GM23338 (cell line): ENCODE results near the gene NAE1. TPM values are rescaled to one million over a fixed set of nuclear protein-coding genes. Genes with fewer than 3 reads are reported as not detected.

Experiments used
- ATAC-seq: fragments of 200-7000 bp; cut with Tn5 transposase; 3 replicates; pipeline ENCODE4 v1.9.1; 2020
- DNase-seq: peaks from one replicate; pipeline ENCODE4 v3.0.0-alpha.2; 2015; ENCODE audit warnings: low spot score
- H2AFZ ChIP-seq: fragments of 200-600 bp; sonication (generic); 2 replicates; pipeline ENCODE4 v1.8.0; 2016; ENCODE audit warnings: antibody characterized with exemption, mild to moderate bottlenecking, moderate library complexity
- H3F3A ChIP-seq: fragments of 200-600 bp; sonication (generic); replicated peaks from 2 replicates; pipeline ENCODE4 v1.8.0; 2017; ENCODE audit warnings: antibody characterized with exemption, mixed run types, low read depth
- H3K27ac ChIP-seq: fragments of 200-600 bp; sonication (generic); 2 replicates; pipeline ENCODE4 v1.6.1; 2016; ENCODE audit warnings: low read depth
- H3K27me3 ChIP-seq: fragments of 200-600 bp; sonication (generic); 2 replicates; pipeline ENCODE4 v1.8.0; 2016; ENCODE audit warnings: mild to moderate bottlenecking, mixed run types, moderate library complexity; ENCODE audit not compliant: insufficient read depth
- H3K36me3 ChIP-seq: fragments of 200-600 bp; sonication (generic); 2 replicates; pipeline ENCODE4 v1.8.0; 2016; ENCODE audit warnings: mild to moderate bottlenecking; ENCODE audit not compliant: insufficient read depth
- H3K4me1 ChIP-seq: fragments of 200-600 bp; sonication (generic); 2 replicates; pipeline ENCODE4 v1.8.0; 2016; ENCODE audit warnings: mild to moderate bottlenecking, moderate library complexity; ENCODE audit not compliant: insufficient read depth
- H3K4me2 ChIP-seq: fragments of 200-600 bp; sonication (generic); 2 replicates; pipeline ENCODE4 v1.7.1; 2017; ENCODE audit warnings: mixed run types
- H3K4me3 ChIP-seq: fragments of 200-600 bp; sonication (generic); 2 replicates; pipeline ENCODE4 v1.6.1; 2016; ENCODE audit warnings: mixed run types
- H3K79me2 ChIP-seq: fragments of 200-600 bp; sonication (generic); replicated peaks from 2 replicates; pipeline ENCODE4 v1.8.0; 2017; ENCODE audit warnings: mild to moderate bottlenecking; ENCODE audit not compliant: insufficient read depth
- H3K9me2 ChIP-seq: fragments of 200-600 bp; sonication (generic); 2 replicates; pipeline ENCODE4 v1.8.0; 2017; ENCODE audit not compliant: insufficient read depth
- H4K20me1 ChIP-seq: fragments of 200-600 bp; sonication (generic); replicated peaks from 2 replicates; pipeline ENCODE4 v1.8.0; 2017; ENCODE audit warnings: mild to moderate bottlenecking; ENCODE audit not compliant: insufficient read depth
- H3K27ac Mint-ChIP-seq: 2 replicates; pipeline ENCODE4 v1.8.0; 2020; ENCODE audit warnings: inconsistent platforms, mild to moderate bottlenecking, moderate library complexity, mixed read lengths
- H3K27me3 Mint-ChIP-seq: 3 replicates; pipeline ENCODE4 v1.8.0; 2022; ENCODE audit warnings: low read depth, mild to moderate bottlenecking, moderate library complexity, mixed read lengths, inconsistent platforms; ENCODE audit not compliant: insufficient read depth, poor library complexity
- H3K36me3 Mint-ChIP-seq: 3 replicates; pipeline ENCODE4 v1.8.0; 2021; ENCODE audit warnings: low read depth, mild to moderate bottlenecking, inconsistent platforms, moderate library complexity, mixed read lengths
- H3K4me1 Mint-ChIP-seq: 3 replicates; pipeline ENCODE4 v1.8.0; 2020; ENCODE audit warnings: mild to moderate bottlenecking, inconsistent platforms, mixed read lengths
- H3K4me3 Mint-ChIP-seq: 3 replicates; pipeline ENCODE4 v1.8.0; 2021; ENCODE audit warnings: moderate library complexity, mild to moderate bottlenecking, inconsistent platforms, mixed read lengths
- H3K9me3 Mint-ChIP-seq: 3 replicates; pipeline ENCODE4 v1.8.0; 2020; ENCODE audit warnings: moderate library complexity, mild to moderate bottlenecking, inconsistent platforms, mixed read lengths
- CREB1 ChIP-seq: fragments of 250-450 bp; sonication (Bioruptor Pico); IDR thresholded peaks from 2 replicates; pipeline ENCODE4 v1.5.0; 2020; ENCODE audit warnings: low read depth, mild to moderate bottlenecking, moderate library complexity
- EZH2 ChIP-seq: fragments of 200-600 bp; sonication (generic); IDR thresholded peaks from one replicate; pipeline ENCODE4 v1.8.0; 2017; ENCODE audit warnings: antibody characterized with exemption, mild to moderate bottlenecking, low read depth; ENCODE audit not compliant: unreplicated experiment
- EZH2phosphoT487 ChIP-seq: fragments of 200-600 bp; sonication (generic); IDR thresholded peaks from one replicate; pipeline ENCODE4 v1.8.1; 2018; ENCODE audit warnings: antibody characterized with exemption; ENCODE audit not compliant: unreplicated experiment
- JUNB ChIP-seq: IDR thresholded peaks from one replicate; pipeline ENCODE4 v1.6.1; 2016; ENCODE audit warnings: antibody characterized with exemption; ENCODE audit not compliant: unreplicated experiment
- NANOG ChIP-seq: IDR thresholded peaks from 2 replicates; pipeline ENCODE4 v1.6.1; 2016; ENCODE audit warnings: antibody characterized with exemption, borderline replicate concordance
- POLR2AphosphoS5 ChIP-seq: IDR thresholded peaks from 2 replicates; pipeline ENCODE4 v1.6.1; 2016; ENCODE audit warnings: antibody characterized with exemption, low read depth
- STAT1 ChIP-seq: IDR thresholded peaks from one replicate; pipeline ENCODE4 v1.6.1; 2016; ENCODE audit warnings: antibody characterized with exemption; ENCODE audit not compliant: unreplicated experiment
- ZNF114 ChIP-seq: fragments of 250-450 bp; sonication (Bioruptor Pico); IDR thresholded peaks from 2 replicates; pipeline ENCODE4 v1.5.0; 2020; ENCODE audit warnings: mild to moderate bottlenecking, moderate library complexity
- ZNF331 ChIP-seq: fragments of 250-450 bp; sonication (Bioruptor Pico); IDR thresholded peaks from 2 replicates; pipeline ENCODE4 v1.5.0; 2020; ENCODE audit warnings: low read depth, mild to moderate bottlenecking, moderate library complexity
- polyA plus RNA-seq: library from polyadenylated mRNA; unstranded; fragments of >200 nt; fragmentation: Nextera tagmentation; extraction: Ambion mirVana; gene quantifications from 2 replicates; pipeline ENCODE4 v1.2.1, GENCODE V29; 2016
- total RNA-seq: library from RNA; depleted of rRNA; stranded (reverse); fragments of >200 nt; shearing (Covaris generic); gene quantifications from 2 replicates; pipeline ENCODE4 v1.2.3, GENCODE V29; 2014
- TF ChIP-seq, protein P1 (sequence below), 2 experiments: fragments of 200-600 bp in 1 of 2; sonication (generic) in 1 of 2; conservative IDR thresholded peaks; 2 replicates each; pipeline versions ENCODE4 v1.5.1 to v1.6.1; 2016 to 2017; ENCODE audit warnings: antibody characterized with exemption in 2 of 2, low read depth in 2 of 2, mild to moderate bottlenecking in 2 of 2, moderate library complexity in 1 of 2
- TF ChIP-seq, protein P2 (sequence below): fragments of 250-450 bp; sonication (Bioruptor Pico); IDR thresholded peaks from 2 replicates; pipeline ENCODE4 v1.5.0; 2020; ENCODE audit warnings: mild to moderate bottlenecking, moderate library complexity
- TF ChIP-seq, protein P3 (sequence below): IDR thresholded peaks from one replicate; pipeline ENCODE4 v1.6.1; 2018; ENCODE audit warnings: antibody characterized with exemption; ENCODE audit not compliant: unreplicated experiment
- TF ChIP-seq, protein P4 (sequence below): IDR thresholded peaks from 2 replicates; pipeline ENCODE4 v1.6.1; 2016; ENCODE audit warnings: antibody characterized with exemption

Gene NAE1
- total and polyA plus RNA-seq, 2 experiments from 2014 or later, result 139 to 209 TPM

DNA sequence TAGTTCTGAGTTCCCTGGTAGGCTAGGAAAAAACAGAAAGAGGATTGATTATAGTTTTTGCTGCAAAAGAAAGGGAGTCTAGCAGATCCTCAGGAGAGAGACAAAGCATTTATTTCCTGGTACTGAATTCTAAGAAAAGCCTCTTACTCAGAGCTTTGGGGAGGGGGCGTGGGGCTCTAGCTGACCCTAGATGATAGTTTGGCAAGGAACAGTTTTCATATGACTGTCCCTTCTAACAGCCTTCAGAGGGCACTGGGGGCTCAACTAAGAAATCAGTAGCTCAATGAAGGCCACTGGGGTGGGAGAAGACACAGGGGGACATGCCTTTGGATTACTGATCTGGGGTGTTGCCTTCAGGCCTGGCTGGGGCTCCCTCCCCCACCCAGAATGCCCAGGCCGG is 17.4 kb upstream of the NAE1 start:
- ATAC-seq, result no peak

More for the DNA sequence above, 17.4 kb upstream of the NAE1 start:
- H4K20me1 ChIP-seq, result no peaks in the 10 kb centered on the region
- H3K9me3 Mint-ChIP-seq, result no peaks in the 10 kb centered on the region; the same call in 2 of the 3 replicates
- H3K4me1 ChIP-seq, result no peaks in the 10 kb centered on the region; the same call in 1 of the 2 replicates
- H3F3A ChIP-seq, result 0 out of 2 replicates have a peak, but pooled peaks cover 6% of the 10 kb centered on the region
- TF ChIP-seq, protein P1, sequence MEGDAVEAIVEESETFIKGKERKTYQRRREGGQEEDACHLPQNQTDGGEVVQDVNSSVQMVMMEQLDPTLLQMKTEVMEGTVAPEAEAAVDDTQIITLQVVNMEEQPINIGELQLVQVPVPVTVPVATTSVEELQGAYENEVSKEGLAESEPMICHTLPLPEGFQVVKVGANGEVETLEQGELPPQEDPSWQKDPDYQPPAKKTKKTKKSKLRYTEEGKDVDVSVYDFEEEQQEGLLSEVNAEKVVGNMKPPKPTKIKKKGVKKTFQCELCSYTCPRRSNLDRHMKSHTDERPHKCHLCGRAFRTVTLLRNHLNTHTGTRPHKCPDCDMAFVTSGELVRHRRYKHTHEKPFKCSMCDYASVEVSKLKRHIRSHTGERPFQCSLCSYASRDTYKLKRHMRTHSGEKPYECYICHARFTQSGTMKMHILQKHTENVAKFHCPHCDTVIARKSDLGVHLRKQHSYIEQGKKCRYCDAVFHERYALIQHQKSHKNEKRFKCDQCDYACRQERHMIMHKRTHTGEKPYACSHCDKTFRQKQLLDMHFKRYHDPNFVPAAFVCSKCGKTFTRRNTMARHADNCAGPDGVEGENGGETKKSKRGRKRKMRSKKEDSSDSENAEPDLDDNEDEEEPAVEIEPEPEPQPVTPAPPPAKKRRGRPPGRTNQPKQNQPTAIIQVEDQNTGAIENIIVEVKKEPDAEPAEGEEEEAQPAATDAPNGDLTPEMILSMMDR (conservative IDR thresholded peaks at IDR 0.05; ENCODE audit: low read depth in 2 of 2), result no peak
- TF ChIP-seq CREB1 (CRISPR knock-in tag) (no peak), ZNF114 (CRISPR knock-in tag) (no peak), JUNB (no peak), ZNF331 (CRISPR knock-in tag) (no peak), EZH2 (no peak), STAT1 (no peak), POLR2AphosphoS5 (no peak), EZH2phosphoT487 (no peak), NANOG (no peak)
- TF ChIP-seq, protein P2, sequence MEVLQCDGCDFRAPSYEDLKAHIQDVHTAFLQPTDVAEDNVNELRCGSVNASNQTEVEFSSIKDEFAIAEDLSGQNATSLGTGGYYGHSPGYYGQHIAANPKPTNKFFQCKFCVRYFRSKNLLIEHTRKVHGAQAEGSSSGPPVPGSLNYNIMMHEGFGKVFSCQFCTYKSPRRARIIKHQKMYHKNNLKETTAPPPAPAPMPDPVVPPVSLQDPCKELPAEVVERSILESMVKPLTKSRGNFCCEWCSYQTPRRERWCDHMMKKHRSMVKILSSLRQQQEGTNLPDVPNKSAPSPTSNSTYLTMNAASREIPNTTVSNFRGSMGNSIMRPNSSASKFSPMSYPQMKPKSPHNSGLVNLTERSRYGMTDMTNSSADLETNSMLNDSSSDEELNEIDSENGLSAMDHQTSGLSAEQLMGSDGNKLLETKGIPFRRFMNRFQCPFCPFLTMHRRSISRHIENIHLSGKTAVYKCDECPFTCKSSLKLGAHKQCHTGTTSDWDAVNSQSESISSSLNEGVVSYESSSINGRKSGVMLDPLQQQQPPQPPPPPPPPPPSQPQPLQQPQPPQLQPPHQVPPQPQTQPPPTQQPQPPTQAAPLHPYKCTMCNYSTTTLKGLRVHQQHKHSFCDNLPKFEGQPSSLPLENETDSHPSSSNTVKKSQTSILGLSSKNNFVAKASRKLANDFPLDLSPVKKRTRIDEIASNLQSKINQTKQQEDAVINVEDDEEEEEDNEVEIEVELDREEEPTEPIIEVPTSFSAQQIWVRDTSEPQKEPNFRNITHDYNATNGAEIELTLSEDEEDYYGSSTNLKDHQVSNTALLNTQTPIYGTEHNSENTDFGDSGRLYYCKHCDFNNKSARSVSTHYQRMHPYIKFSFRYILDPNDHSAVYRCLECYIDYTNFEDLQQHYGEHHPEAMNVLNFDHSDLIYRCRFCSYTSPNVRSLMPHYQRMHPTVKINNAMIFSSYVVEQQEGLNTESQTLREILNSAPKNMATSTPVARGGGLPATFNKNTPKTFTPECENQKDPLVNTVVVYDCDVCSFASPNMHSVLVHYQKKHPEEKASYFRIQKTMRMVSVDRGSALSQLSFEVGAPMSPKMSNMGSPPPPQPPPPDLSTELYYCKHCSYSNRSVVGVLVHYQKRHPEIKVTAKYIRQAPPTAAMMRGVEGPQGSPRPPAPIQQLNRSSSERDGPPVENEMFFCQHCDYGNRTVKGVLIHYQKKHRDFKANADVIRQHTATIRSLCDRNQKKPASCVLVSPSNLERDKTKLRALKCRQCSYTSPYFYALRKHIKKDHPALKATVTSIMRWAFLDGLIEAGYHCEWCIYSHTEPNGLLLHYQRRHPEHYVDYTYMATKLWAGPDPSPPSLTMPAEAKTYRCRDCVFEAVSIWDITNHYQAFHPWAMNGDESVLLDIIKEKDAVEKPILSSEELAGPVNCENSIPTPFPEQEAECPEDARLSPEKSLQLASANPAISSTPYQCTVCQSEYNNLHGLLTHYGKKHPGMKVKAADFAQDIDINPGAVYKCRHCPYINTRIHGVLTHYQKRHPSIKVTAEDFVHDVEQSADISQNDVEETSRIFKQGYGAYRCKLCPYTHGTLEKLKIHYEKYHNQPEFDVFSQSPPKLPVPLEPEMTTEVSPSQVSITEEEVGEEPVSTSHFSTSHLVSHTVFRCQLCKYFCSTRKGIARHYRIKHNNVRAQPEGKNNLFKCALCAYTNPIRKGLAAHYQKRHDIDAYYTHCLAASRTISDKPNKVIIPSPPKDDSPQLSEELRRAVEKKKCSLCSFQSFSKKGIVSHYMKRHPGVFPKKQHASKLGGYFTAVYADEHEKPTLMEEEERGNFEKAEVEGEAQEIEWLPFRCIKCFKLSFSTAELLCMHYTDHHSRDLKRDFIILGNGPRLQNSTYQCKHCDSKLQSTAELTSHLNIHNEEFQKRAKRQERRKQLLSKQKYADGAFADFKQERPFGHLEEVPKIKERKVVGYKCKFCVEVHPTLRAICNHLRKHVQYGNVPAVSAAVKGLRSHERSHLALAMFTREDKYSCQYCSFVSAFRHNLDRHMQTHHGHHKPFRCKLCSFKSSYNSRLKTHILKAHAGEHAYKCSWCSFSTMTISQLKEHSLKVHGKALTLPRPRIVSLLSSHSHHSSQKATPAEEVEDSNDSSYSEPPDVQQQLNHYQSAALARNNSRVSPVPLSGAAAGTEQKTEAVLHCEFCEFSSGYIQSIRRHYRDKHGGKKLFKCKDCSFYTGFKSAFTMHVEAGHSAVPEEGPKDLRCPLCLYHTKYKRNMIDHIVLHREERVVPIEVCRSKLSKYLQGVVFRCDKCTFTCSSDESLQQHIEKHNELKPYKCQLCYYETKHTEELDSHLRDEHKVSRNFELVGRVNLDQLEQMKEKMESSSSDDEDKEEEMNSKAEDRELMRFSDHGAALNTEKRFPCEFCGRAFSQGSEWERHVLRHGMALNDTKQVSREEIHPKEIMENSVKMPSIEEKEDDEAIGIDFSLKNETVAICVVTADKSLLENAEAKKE, result no peak
- TF ChIP-seq, protein P3, sequence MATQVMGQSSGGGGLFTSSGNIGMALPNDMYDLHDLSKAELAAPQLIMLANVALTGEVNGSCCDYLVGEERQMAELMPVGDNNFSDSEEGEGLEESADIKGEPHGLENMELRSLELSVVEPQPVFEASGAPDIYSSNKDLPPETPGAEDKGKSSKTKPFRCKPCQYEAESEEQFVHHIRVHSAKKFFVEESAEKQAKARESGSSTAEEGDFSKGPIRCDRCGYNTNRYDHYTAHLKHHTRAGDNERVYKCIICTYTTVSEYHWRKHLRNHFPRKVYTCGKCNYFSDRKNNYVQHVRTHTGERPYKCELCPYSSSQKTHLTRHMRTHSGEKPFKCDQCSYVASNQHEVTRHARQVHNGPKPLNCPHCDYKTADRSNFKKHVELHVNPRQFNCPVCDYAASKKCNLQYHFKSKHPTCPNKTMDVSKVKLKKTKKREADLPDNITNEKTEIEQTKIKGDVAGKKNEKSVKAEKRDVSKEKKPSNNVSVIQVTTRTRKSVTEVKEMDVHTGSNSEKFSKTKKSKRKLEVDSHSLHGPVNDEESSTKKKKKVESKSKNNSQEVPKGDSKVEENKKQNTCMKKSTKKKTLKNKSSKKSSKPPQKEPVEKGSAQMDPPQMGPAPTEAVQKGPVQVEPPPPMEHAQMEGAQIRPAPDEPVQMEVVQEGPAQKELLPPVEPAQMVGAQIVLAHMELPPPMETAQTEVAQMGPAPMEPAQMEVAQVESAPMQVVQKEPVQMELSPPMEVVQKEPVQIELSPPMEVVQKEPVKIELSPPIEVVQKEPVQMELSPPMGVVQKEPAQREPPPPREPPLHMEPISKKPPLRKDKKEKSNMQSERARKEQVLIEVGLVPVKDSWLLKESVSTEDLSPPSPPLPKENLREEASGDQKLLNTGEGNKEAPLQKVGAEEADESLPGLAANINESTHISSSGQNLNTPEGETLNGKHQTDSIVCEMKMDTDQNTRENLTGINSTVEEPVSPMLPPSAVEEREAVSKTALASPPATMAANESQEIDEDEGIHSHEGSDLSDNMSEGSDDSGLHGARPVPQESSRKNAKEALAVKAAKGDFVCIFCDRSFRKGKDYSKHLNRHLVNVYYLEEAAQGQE, result no peak
- TF ChIP-seq, protein P4, sequence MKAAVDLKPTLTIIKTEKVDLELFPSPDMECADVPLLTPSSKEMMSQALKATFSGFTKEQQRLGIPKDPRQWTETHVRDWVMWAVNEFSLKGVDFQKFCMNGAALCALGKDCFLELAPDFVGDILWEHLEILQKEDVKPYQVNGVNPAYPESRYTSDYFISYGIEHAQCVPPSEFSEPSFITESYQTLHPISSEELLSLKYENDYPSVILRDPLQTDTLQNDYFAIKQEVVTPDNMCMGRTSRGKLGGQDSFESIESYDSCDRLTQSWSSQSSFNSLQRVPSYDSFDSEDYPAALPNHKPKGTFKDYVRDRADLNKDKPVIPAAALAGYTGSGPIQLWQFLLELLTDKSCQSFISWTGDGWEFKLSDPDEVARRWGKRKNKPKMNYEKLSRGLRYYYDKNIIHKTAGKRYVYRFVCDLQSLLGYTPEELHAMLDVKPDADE, result no peak
- no peak overlapping the region for H3K4me3 Mint-ChIP-seq
- DNase-seq, result no peak
- H3K4me2 ChIP-seq, result no peak overlapping the region
- no peak overlapping the region for H3K4me3 ChIP-seq
- no peaks in the 10 kb centered on the region for H3K36me3 Mint-ChIP-seq
- H3K4me1 Mint-ChIP-seq, result peaks cover 16% of the 10 kb centered on the region
- H3K79me2 ChIP-seq, result no peaks in the 10 kb centered on the region
- peaks cover 41% of the 10 kb centered on the region for H3K27me3 ChIP-seq
- H2AFZ ChIP-seq, result no peak overlapping the region
- H3K27ac Mint-ChIP-seq, result no peak overlapping the region
- H3K36me3 ChIP-seq, result no peaks in the 10 kb centered on the region
- no peaks in the 10 kb centered on the region; the same call in 1 of the 2 replicates for H3K9me2 ChIP-seq
- peaks cover 33% of the 10 kb centered on the region for H3K27me3 Mint-ChIP-seq
- H3K27ac ChIP-seq, result no peak overlapping the region
